ENCODE results near the gene STEEP1. TPM values are rescaled to one million over a fixed set of nuclear protein-coding genes. Genes with fewer than 3 reads are reported as not detected.

Gene STEEP1
- 24.2 to 25.8 TPM (median 25.5 TPM) in 3 replicates for total RNA-seq (2021)
- Bru-seq, nascent RNA: percentile 55 among the genes with signal in this experiment
- long read RNA-seq, experiment 1, transcript CXorf56-204 (7 exons, 1,056 nt): major isoform, 10 of 11 reads
- long read RNA-seq, experiment 1, partial matches to known transcripts: 1 of 11 reads
- long read RNA-seq, experiment 1, other reads (novel, unspliced or antisense): 0 of 11 reads
- long read RNA-seq, experiment 2, transcript CXorf56-204 (7 exons, 1,056 nt): major isoform, 5 of 34 reads
- long read RNA-seq, experiment 2, partial matches to known transcripts: 1 of 34 reads
- long read RNA-seq, experiment 2, other reads (novel, unspliced or antisense): 28 of 34 reads
- long read RNA-seq, experiment 3, transcript CXorf56-204 (7 exons, 1,056 nt): major isoform, 8 of 8 reads
- long read RNA-seq, experiment 3, partial matches to known transcripts: 0 of 8 reads
- long read RNA-seq, experiment 3, other reads (novel, unspliced or antisense): 0 of 8 reads

- ChIA-PET CTCF (interaction anchor here (1.0 kb wide), 1 partner anchor 9 kb away, joined by 4 read pairs; the partner anchor contains the start of gene UBE2A), POLR2A (no interaction called here)
- Mint-ChIP-seq H3K9me3 (no peaks in the 10 kb centered on the region; the same call in 1 of the 2 replicates), H3K4me3 (peak within 1 kb of the TSS; percentile 93), H3K27ac (peak within 1 kb of the TSS; percentile 93), H3K27me3 (ENCODE audit: low read depth) (no peaks in the 10 kb centered on the region), H3K36me3 (0 out of 2 replicates have a peak, but pooled peaks cover under 1% of the 10 kb centered on the region), H3K4me1 (0 out of 2 replicates have a peak, but pooled peaks cover 3% of the 10 kb centered on the region)
- TF ChIP-seq USF1 (CRISPR knock-in tag; IDR thresholded peaks at IDR 0.05): peak; percentile 86
- no peak for TF ChIP-seq EMX1 (CRISPR knock-in tag; IDR thresholded peaks at IDR 0.05)
- no peak for TF ChIP-seq ZNF671 (CRISPR knock-in tag; IDR thresholded peaks at IDR 0.05)
- no peak for TF ChIP-seq TEAD1 (CRISPR knock-in tag; IDR thresholded peaks at IDR 0.05)
- no peak for TF ChIP-seq SOX15 (CRISPR knock-in tag; IDR thresholded peaks at IDR 0.05)
- no peak for TF ChIP-seq FOXJ3 (CRISPR knock-in tag; IDR thresholded peaks at IDR 0.05; ENCODE audit: borderline replicate concordance)
- peak; percentile 96 for TF ChIP-seq CREM (CRISPR knock-in tag; IDR thresholded peaks at IDR 0.05)
- no peak for TF ChIP-seq TP53 (CRISPR knock-in tag; IDR thresholded peaks at IDR 0.05)
- no peak for TF ChIP-seq GABPB1 (CRISPR knock-in tag; IDR thresholded peaks at IDR 0.05)
- no peak for TF ChIP-seq ZNF317 (CRISPR knock-in tag; IDR thresholded peaks at IDR 0.05; ENCODE audit: borderline replicate concordance, low read depth)
- TF ChIP-seq USF2 (CRISPR knock-in tag; IDR thresholded peaks at IDR 0.05): peak; percentile 92
- TF ChIP-seq ATF3 (CRISPR knock-in tag; conservative IDR thresholded peaks at IDR 0.05): no peak
- TF ChIP-seq, protein P1, sequence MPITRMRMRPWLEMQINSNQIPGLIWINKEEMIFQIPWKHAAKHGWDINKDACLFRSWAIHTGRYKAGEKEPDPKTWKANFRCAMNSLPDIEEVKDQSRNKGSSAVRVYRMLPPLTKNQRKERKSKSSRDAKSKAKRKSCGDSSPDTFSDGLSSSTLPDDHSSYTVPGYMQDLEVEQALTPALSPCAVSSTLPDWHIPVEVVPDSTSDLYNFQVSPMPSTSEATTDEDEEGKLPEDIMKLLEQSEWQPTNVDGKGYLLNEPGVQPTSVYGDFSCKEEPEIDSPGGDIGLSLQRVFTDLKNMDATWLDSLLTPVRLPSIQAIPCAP (CRISPR knock-in tag; IDR thresholded peaks at IDR 0.05): no peak
- no peak for TF ChIP-seq ZNF416 (CRISPR knock-in tag; IDR thresholded peaks at IDR 0.05)
- no peak for TF ChIP-seq RORB (CRISPR knock-in tag; IDR thresholded peaks at IDR 0.05)
- peak; percentile 92 for TF ChIP-seq FOXK1 (CRISPR knock-in tag; IDR thresholded peaks at IDR 0.05)
- TF ChIP-seq ZNF423 (CRISPR knock-in tag; IDR thresholded peaks at IDR 0.05): no peak
- no peak for TF ChIP-seq MYBL2 (CRISPR knock-in tag; IDR thresholded peaks at IDR 0.05)
- TF ChIP-seq MAX (CRISPR knock-in tag; IDR thresholded peaks at IDR 0.05): peak; percentile 42; the same call in 1 of the 2 replicates
- ATAC-seq: peak; percentile 96
- DNase-seq (ENCODE audit: low spot score): peak; percentile 83
Measured at GRCh38 chrX:119565107-119565663, at the start of gene STEEP1. STEEP1 (minus strand) TSS chrX:119565409; CDS start chrX:119565355, 54 bp downstream.

- ChIA-PET POLR2A (no interaction called here), CTCF (no interaction called here)
- no peaks in the 10 kb centered on the region for H3K9me3 Mint-ChIP-seq
- DNase-seq (ENCODE audit: low spot score): no peak
- no peaks in the 10 kb centered on the region for H3K36me3 Mint-ChIP-seq
- H3K4me3 Mint-ChIP-seq: no peak overlapping the region
- peaks cover 4% of the 10 kb centered on the region; the same call in 1 of the 2 replicates for H3K27me3 Mint-ChIP-seq (ENCODE audit: low read depth)
- ATAC-seq: no peak
- peaks cover 48% of the 10 kb centered on the region for H3K4me1 Mint-ChIP-seq
- no peak overlapping the region for H3K27ac Mint-ChIP-seq
- TF ChIP-seq ZMAT4 (CRISPR knock-in tag; IDR thresholded peaks at IDR 0.05) (no peak), FOXK1 (CRISPR knock-in tag; IDR thresholded peaks at IDR 0.05) (no peak), TEAD4 (CRISPR knock-in tag; IDR thresholded peaks at IDR 0.05) (no peak), TCF7 (CRISPR knock-in tag; IDR thresholded peaks at IDR 0.05; ENCODE audit: low read depth) (no peak), SMAD3 (CRISPR knock-in tag; IDR thresholded peaks at IDR 0.05; ENCODE audit: borderline replicate concordance) (no peak), ATF3 (CRISPR knock-in tag; conservative IDR thresholded peaks at IDR 0.05) (no peak), RELA (CRISPR knock-in tag; IDR thresholded peaks at IDR 0.05; ENCODE audit: borderline replicate concordance) (no peak), IRF2 (CRISPR knock-in tag; IDR thresholded peaks at IDR 0.05; ENCODE audit: borderline replicate concordance, low read depth) (no peak), ESRRA (CRISPR knock-in tag; IDR thresholded peaks at IDR 0.05; ENCODE audit: borderline replicate concordance) (no peak), EMX1 (CRISPR knock-in tag; IDR thresholded peaks at IDR 0.05) (no peak), ZNF138 (CRISPR knock-in tag; conservative IDR thresholded peaks at IDR 0.05) (no peak)
- TF ChIP-seq, protein P2, sequence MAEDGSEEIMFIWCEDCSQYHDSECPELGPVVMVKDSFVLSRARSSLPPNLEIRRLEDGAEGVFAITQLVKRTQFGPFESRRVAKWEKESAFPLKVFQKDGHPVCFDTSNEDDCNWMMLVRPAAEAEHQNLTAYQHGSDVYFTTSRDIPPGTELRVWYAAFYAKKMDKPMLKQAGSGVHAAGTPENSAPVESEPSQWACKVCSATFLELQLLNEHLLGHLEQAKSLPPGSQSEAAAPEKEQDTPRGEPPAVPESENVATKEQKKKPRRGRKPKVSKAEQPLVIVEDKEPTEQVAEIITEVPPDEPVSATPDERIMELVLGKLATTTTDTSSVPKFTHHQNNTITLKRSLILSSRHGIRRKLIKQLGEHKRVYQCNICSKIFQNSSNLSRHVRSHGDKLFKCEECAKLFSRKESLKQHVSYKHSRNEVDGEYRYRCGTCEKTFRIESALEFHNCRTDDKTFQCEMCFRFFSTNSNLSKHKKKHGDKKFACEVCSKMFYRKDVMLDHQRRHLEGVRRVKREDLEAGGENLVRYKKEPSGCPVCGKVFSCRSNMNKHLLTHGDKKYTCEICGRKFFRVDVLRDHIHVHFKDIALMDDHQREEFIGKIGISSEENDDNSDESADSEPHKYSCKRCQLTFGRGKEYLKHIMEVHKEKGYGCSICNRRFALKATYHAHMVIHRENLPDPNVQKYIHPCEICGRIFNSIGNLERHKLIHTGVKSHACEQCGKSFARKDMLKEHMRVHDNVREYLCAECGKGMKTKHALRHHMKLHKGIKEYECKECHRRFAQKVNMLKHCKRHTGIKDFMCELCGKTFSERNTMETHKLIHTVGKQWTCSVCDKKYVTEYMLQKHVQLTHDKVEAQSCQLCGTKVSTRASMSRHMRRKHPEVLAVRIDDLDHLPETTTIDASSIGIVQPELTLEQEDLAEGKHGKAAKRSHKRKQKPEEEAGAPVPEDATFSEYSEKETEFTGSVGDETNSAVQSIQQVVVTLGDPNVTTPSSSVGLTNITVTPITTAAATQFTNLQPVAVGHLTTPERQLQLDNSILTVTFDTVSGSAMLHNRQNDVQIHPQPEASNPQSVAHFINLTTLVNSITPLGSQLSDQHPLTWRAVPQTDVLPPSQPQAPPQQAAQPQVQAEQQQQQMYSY (CRISPR knock-in tag; IDR thresholded peaks at IDR 0.05): no peak
Measured at GRCh38 chrX:119614776-119615175, 49.6 kb upstream of the STEEP1 start.
